Breast epithelium (tissue), 3 donors: ENCODE results near the gene VSIR.

ENCODE experiments used
- CTCF ChIP-seq, 3 donors: fragments of 450-650 bp; IDR thresholded peaks; one replicate each; pipeline ENCODE4 v1.5.1; 2016 to 2017; ENCODE audit warnings: antibody characterized with exemption in 3 of 3, mild to moderate bottlenecking in 3 of 3, moderate library complexity in 3 of 3
- POLR2A ChIP-seq: fragments of 450-650 bp; IDR thresholded peaks from one replicate; pipeline ENCODE4 v1.6.1; 2016; ENCODE audit warnings: antibody characterized with exemption, mild to moderate bottlenecking, moderate library complexity
- POLR2AphosphoS5 ChIP-seq, 3 donors: sonication (generic); formaldehyde crosslinking; IDR thresholded peaks; one replicate each; pipeline ENCODE4 v1.6.1; 2017; ENCODE audit warnings: antibody characterized with exemption in 3 of 3

DNA sequence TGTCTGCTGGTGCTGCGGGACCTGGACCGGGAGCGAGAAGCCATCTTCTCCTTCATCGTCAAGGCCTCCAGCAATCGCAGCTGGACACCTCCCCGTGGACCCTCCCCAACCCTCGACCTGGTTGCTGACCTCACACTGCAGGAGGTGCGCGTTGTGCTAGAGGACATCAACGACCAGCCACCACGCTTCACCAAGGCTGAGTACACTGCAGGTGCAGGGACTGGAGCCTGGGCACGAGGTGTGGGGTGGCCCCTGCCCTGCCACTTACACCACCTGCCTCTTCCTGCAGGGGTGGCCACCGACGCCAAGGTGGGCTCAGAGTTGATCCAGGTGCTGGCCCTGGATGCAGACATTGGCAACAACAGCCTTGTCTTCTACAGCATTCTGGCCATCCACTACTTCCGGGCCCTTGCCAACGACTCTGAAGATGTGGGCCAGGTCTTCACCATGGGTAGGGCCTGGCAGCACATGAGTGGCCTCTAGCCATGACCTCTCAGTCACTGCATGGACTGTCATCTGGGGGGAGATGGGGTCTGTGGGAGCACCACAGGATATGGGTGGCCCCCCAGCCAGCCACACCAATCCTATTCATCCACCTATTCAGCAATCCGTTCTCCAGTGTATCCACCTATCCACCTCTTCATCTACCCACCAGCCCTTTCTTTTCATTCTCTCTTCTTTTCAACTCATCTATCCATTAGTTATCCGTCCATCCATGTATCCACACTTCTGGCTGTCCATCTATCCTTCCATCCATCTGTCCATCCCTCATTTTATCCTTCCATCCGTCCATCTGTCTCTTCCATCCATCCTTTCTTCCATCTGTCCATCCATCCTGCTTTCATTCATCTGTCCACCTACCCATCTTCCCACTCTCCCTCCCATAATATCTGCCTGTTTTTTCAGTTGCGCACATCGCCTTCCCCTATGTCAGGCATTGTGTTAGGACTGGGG is 34.5 kb upstream of the VSIR start:
- no peak for TF ChIP-seq POLR2A
- no peak for TF ChIP-seq POLR2AphosphoS5 (IDR thresholded peaks at IDR 0.05)
- no peak for TF ChIP-seq CTCF (IDR thresholded peaks at IDR 0.05)
